GM12865 (cell line): ENCODE measurements around the gene ATP6V1G2.
"Not testable (repeated sequence)": the region's sequence is repeated elsewhere in the genome, so short reads cannot be mapped to it uniquely, and the experiment has no call there.

ENCODE experiments used
- DNase-seq: peaks from one replicate; pipeline ENCODE4 v3.0.0; 2010; ENCODE audit warnings: low read depth
- H3K4me3 ChIP-seq: 2 replicates; pipeline ENCODE4 v1.5.1; 2011; ENCODE audit warnings: mild to moderate bottlenecking, low read depth, low read length, control low read depth
- CTCF ChIP-seq: IDR thresholded peaks from 2 replicates; pipeline ENCODE4 v1.5.1; 2011; ENCODE audit warnings: low read length, control low read depth, low read depth, inconsistent platforms; ENCODE audit not compliant: insufficient read depth; ENCODE audit errors: missing control alignments

ATP6V1G2 gene

GRCh38 chr6:31528307-31528777 is 18.1 kb downstream of the ATP6V1G2 start:
- no peak overlapping the region for H3K4me3 ChIP-seq
- DNase-seq: no peak

GRCh38 chr6:31525932-31526591 is 20.3 kb downstream of the ATP6V1G2 start:
- no peak for DNase-seq
- TF ChIP-seq CTCF: no peak
- H3K4me3 ChIP-seq: no peak overlapping the region

More at GRCh38 chr6:31528307-31528777, 18.1 kb downstream of the ATP6V1G2 start:
- TF ChIP-seq CTCF: no peak

GRCh38 chr6:31525553-31525931 is 20.9 kb downstream of the ATP6V1G2 start:
- no peak for DNase-seq
- no peak overlapping the region for H3K4me3 ChIP-seq
- no peak for TF ChIP-seq CTCF

GRCh38 chr6:31521835-31522234 is 24.6 kb downstream of the ATP6V1G2 start:
- TF ChIP-seq CTCF: no peak
- DNase-seq: no peak
- no peak overlapping the region for H3K4me3 ChIP-seq

- DNase-seq: no peak
- no peak for TF ChIP-seq CTCF
- H3K4me3 ChIP-seq: no peak overlapping the region
These were observed 32.8 kb downstream of the ATP6V1G2 start for GRCh38 chr6:31513456-31514165.

- no peak for DNase-seq
- no peak for TF ChIP-seq CTCF
- H3K4me3 ChIP-seq: no peak overlapping the region
These were observed 36.4 kb downstream of the ATP6V1G2 start for GRCh38 chr6:31510007-31510406.

- not testable (repeated sequence) for DNase-seq, H3K4me3 ChIP-seq
These were observed 37.4 kb downstream of the ATP6V1G2 start for GRCh38 chr6:31509036-31509435.
